ENCODE measurements around the gene KCNC4.
A peak's percentile ranks its signal among the peaks of the same experiment; 100 is the strongest.

The KCNC4 gene

DNA sequence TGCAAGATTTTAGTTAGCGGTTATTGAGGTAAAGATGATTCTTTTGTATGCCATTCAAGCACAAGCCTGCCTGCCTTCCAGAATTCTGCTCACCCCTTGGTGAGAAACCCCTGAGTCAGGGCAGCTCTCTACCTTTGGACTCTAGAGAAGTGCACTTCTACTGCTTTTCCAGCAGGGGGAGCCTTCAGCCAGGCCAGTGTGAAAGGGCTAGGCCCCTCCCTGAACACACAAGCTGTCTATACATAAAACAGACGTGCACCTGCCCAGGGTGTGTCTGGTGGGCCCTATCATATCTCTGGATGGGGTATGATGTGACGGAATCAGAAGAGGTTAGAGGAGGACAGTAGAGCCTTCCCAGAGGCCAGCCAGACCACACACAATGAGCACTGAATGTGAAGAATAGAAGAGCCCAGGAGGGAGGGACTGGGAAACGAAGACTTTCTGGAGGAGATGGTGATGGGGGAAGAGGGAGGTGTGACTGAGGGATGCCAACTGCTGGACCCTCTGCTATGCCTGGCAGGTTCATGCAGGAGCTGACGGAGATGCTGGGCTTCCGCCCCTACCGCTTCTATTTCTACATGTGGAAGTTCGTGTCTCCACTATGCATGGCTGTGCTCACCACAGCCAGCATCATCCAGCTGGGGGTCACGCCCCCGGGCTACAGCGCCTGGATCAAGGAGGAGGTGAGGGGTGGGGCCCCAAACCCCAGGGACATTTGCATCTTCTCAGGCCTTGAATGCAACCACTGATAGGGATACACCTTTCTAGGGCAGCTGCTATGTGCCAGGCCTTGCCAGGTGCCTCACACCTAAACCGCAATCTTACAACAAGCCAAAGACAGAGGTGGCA, 13.0 kb upstream of the KCNC4 start:
- Histone ChIP-seq H3K27ac (replicated peaks; ENCODE audit: low read length) (no peak overlapping the region), H4K8ac (ENCODE audit: low read depth, low read length) (no peak overlapping the region), H3K23ac (ENCODE audit: low read depth, low read length, poor library complexity) (peak overlapping the region; percentile 36), H3K9ac (ENCODE audit: low read depth, low read length, poor library complexity) (no peak overlapping the region), H2AK5ac (ENCODE audit: low read depth, low read length) (peak overlapping the region; percentile 82), H3K36me3 (replicated peaks in 1 of 2; ENCODE audit: control insufficient read depth in 2 of 2, insufficient read depth in 2 of 2, low read length in 2 of 2) (no peaks in the 10 kb centered on the region), H3K4me2 (ENCODE audit: insufficient read depth, low read length, poor library complexity, severe bottlenecking) (no peak overlapping the region), H2BK5ac (ENCODE audit: low read length) (no peak overlapping the region), H3K79me1 (ENCODE audit: low read depth, low read length) (no peaks in the 10 kb centered on the region), H3K9me3 (replicated peaks in 1 of 2; ENCODE audit: control insufficient read depth in 2 of 2, insufficient read depth in 1 of 2, low read depth in 1 of 2, low read length in 2 of 2) (no peaks in the 10 kb centered on the region), H2BK12ac (ENCODE audit: low read length) (no peak overlapping the region), H3K27me3 (ENCODE audit: control insufficient read depth in 3 of 3, insufficient read depth in 3 of 3, low read depth in 1 of 3, low read length in 3 of 3) (peaks cover 0 to 40% (median 0%) of the 10 kb centered on the region in 3 experiments), H2BK120ac (ENCODE audit: low read depth, low read length) (no peak overlapping the region), H2AFZ (ENCODE audit: low read length) (no peak overlapping the region), H3K4ac (ENCODE audit: low read length) (no peak overlapping the region), H3K14ac (ENCODE audit: low read length) (no peak overlapping the region), H3K4me1 (ENCODE audit: control insufficient read depth in 2 of 2, insufficient read depth in 1 of 2, low read depth in 1 of 2, low read length in 2 of 2) (peaks cover 0 to 5% of the 10 kb centered on the region in 2 donors), H4K91ac (ENCODE audit: low read depth, low read length, poor library complexity) (no peak overlapping the region), H3K18ac (ENCODE audit: low read length) (no peak overlapping the region), H3K4me3 (ENCODE audit: low read length in 2 of 2) (no peak overlapping the region), H2BK15ac (ENCODE audit: low read length) (no peak overlapping the region)
- no peak for DNase-seq (ENCODE audit: low spot score)
- WGBS, 2 donors (ENCODE audit: extremely low coverage in 2 of 2, insufficient read length in 2 of 2, insufficient replicate concordance in 1 of 2): no CpG with 5 or more reads among the region's 12 CpGs

DNA sequence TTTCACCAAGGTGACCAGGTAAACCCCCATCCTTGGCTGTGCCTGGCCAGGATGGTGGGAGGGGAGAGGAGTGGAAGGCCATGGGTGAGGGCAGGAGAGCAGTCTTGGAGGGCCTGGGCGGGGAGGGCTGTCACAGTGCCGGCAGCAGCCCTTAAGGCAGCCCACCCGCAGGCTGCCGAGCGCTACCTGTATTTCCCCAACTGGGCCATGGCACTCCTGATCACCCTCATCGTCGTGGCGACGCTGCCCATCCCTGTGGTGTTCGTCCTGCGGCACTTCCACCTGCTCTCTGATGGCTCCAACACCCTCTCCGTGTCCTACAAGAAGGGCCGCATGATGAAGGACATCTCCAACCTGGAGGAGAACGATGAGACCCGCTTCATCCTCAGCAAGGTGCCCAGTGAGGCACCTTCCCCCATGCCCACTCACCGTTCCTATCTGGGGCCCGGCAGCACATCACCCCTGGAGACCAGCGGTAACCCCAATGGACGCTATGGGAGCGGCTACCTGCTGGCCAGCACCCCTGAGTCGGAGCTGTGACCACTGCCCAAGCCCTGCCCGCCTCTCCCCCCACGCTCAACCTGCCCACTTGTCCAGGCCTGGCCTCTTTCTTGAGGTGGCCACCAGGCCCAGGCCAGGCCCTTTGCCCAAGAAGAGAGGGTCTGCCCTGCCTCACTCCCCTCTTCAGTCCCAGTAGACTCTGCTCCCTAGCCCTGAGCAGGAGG, 12.0 kb upstream of the KCNC4 start:
- no peak overlapping the region for H2BK12ac ChIP-seq (ENCODE audit: low read length)
- no peak overlapping the region for H2BK120ac ChIP-seq (ENCODE audit: low read depth, low read length)
- no peaks in the 10 kb centered on the region for H3K79me1 ChIP-seq (ENCODE audit: low read depth, low read length)
- no peak overlapping the region for H4K91ac ChIP-seq (ENCODE audit: low read depth, low read length, poor library complexity)
- H3K36me3 ChIP-seq (replicated peaks in 1 of 2; ENCODE audit: control insufficient read depth in 2 of 2, insufficient read depth in 2 of 2, low read length in 2 of 2): no peaks in the 10 kb centered on the region
- H3K4me3 ChIP-seq (ENCODE audit: low read length in 2 of 2): peak overlapping the region in 1 of 2 donors; percentile 28
- no peak overlapping the region for H2BK5ac ChIP-seq (ENCODE audit: low read length)
- H2AFZ ChIP-seq (ENCODE audit: low read length): no peak overlapping the region
- no peak for DNase-seq (ENCODE audit: low spot score)
- H2AK5ac ChIP-seq (ENCODE audit: low read depth, low read length): peak overlapping the region; percentile 14
- no peak overlapping the region for H3K9ac ChIP-seq (ENCODE audit: low read depth, low read length, poor library complexity)
- no peak overlapping the region for H3K27ac ChIP-seq (replicated peaks; ENCODE audit: low read length)
- no peaks in the 10 kb centered on the region for H3K9me3 ChIP-seq (replicated peaks in 1 of 2; ENCODE audit: control insufficient read depth in 2 of 2, insufficient read depth in 1 of 2, low read depth in 1 of 2, low read length in 2 of 2)
- no peak overlapping the region for H3K23ac ChIP-seq (ENCODE audit: low read depth, low read length, poor library complexity)
- H3K4me1 ChIP-seq (ENCODE audit: control insufficient read depth in 2 of 2, insufficient read depth in 1 of 2, low read depth in 1 of 2, low read length in 2 of 2): peaks cover 0 to 5% of the 10 kb centered on the region in 2 donors
- no peak overlapping the region for H3K14ac ChIP-seq (ENCODE audit: low read length)
- no peak overlapping the region for H4K8ac ChIP-seq (ENCODE audit: low read depth, low read length)
- H3K18ac ChIP-seq (ENCODE audit: low read length): peak overlapping the region; percentile 22
- peaks cover 0 to 36% (median 0%) of the 10 kb centered on the region in 3 experiments for H3K27me3 ChIP-seq (ENCODE audit: control insufficient read depth in 3 of 3, insufficient read depth in 3 of 3, low read depth in 1 of 3, low read length in 3 of 3)
- peak overlapping the region; percentile 32 for H2BK15ac ChIP-seq (ENCODE audit: low read length)
- no peak overlapping the region for H3K4me2 ChIP-seq (ENCODE audit: insufficient read depth, low read length, poor library complexity, severe bottlenecking)
- no peak overlapping the region for H3K4ac ChIP-seq (ENCODE audit: low read length)
- WGBS, 2 donors (ENCODE audit: extremely low coverage in 2 of 2, insufficient read length in 2 of 2, insufficient replicate concordance in 1 of 2): no CpG with 5 or more reads among the region's 23 CpGs

DNA sequence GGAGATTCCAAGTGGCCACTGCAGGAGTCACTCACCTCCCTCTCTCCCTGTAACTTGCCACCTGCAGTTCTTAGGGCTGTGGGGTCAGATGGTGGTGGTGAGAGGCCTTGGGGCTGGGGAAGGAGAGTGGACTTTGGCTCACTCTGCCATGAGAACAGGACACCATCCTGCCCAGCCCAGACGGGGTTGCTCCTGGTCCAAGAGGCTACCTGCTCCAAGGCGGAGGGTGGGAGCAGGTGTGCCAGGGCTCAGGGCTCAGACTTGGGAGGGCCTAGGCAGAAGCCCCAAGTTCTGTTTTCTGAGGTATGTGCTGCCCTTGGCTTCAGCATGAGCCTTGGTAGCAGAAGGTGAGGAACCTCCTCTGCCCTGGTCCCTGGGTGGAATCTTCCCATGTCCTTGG, 11.4 kb upstream of the KCNC4 start:
- H3K79me1 ChIP-seq (ENCODE audit: low read depth, low read length): no peaks in the 10 kb centered on the region

DNA sequence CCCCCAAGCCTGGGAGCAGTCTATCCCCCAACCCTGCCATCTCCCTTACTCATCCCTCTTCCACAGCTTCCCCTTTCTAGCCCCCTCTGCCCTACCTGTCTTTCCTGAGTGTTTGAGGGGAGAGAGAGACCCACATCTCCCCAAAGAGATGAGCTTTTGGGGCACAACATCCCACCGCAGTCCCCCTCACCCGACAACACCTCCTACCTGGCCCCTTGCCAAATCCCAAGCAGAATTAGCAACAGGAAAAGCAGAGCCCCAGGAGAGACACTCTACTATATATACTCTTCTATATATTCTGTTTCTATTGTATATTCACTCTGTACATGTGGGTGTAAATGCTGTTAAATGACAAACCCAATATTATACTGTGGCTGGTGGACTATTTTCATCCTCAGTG, 9.9 kb upstream of the KCNC4 start:
- H3K14ac ChIP-seq (ENCODE audit: low read length): no peak overlapping the region
- H3K4me3 ChIP-seq (ENCODE audit: low read length in 2 of 2): no peak overlapping the region
- peak overlapping the region; percentile 31 for H3K23ac ChIP-seq (ENCODE audit: low read depth, low read length, poor library complexity)
- DNase-seq (ENCODE audit: low spot score): no peak
- H2BK5ac ChIP-seq (ENCODE audit: low read length): no peak overlapping the region
- no peak overlapping the region for H3K4me2 ChIP-seq (ENCODE audit: insufficient read depth, low read length, poor library complexity, severe bottlenecking)
- no peak overlapping the region for H2BK120ac ChIP-seq (ENCODE audit: low read depth, low read length)
- no peak overlapping the region for H2BK15ac ChIP-seq (ENCODE audit: low read length)
- H4K91ac ChIP-seq (ENCODE audit: low read depth, low read length, poor library complexity): no peak overlapping the region
- H3K4me1 ChIP-seq (ENCODE audit: control insufficient read depth in 2 of 2, insufficient read depth in 1 of 2, low read depth in 1 of 2, low read length in 2 of 2): peaks cover 0 to 5% of the 10 kb centered on the region in 2 donors
- no peak overlapping the region for H2BK12ac ChIP-seq (ENCODE audit: low read length)
- no CpG with 5 or more reads among the region's 2 CpGs for WGBS, 2 donors (ENCODE audit: extremely low coverage in 2 of 2, insufficient read length in 2 of 2, insufficient replicate concordance in 1 of 2)
- no peaks in the 10 kb centered on the region for H3K79me1 ChIP-seq (ENCODE audit: low read depth, low read length)
- H4K8ac ChIP-seq (ENCODE audit: low read depth, low read length): no peak overlapping the region
- no peaks in the 10 kb centered on the region for H3K9me3 ChIP-seq (replicated peaks in 1 of 2; ENCODE audit: control insufficient read depth in 2 of 2, insufficient read depth in 1 of 2, low read depth in 1 of 2, low read length in 2 of 2)
- no peak overlapping the region for H2AK5ac ChIP-seq (ENCODE audit: low read depth, low read length)
- no peak overlapping the region for H3K9ac ChIP-seq (ENCODE audit: low read depth, low read length, poor library complexity)
- H2AFZ ChIP-seq (ENCODE audit: low read length): no peak overlapping the region
- peaks cover 0 to 28% (median 0%) of the 10 kb centered on the region in 3 experiments for H3K27me3 ChIP-seq (ENCODE audit: control insufficient read depth in 3 of 3, insufficient read depth in 3 of 3, low read depth in 1 of 3, low read length in 3 of 3)
- no peak overlapping the region for H3K4ac ChIP-seq (ENCODE audit: low read length)
- no peak overlapping the region for H3K27ac ChIP-seq (replicated peaks; ENCODE audit: low read length)
- H3K18ac ChIP-seq (ENCODE audit: low read length): no peak overlapping the region
- no peaks in the 10 kb centered on the region for H3K36me3 ChIP-seq (replicated peaks in 1 of 2; ENCODE audit: control insufficient read depth in 2 of 2, insufficient read depth in 2 of 2, low read length in 2 of 2)

More for the DNA sequence above, 11.4 kb upstream of the KCNC4 start:
- no peak overlapping the region for H2BK5ac ChIP-seq (ENCODE audit: low read length)
- H2AFZ ChIP-seq (ENCODE audit: low read length): no peak overlapping the region
- H3K14ac ChIP-seq (ENCODE audit: low read length): no peak overlapping the region
- H3K36me3 ChIP-seq (replicated peaks in 1 of 2; ENCODE audit: control insufficient read depth in 2 of 2, insufficient read depth in 2 of 2, low read length in 2 of 2): no peaks in the 10 kb centered on the region
- peaks cover 0 to 36% (median 0%) of the 10 kb centered on the region in 3 experiments for H3K27me3 ChIP-seq (ENCODE audit: control insufficient read depth in 3 of 3, insufficient read depth in 3 of 3, low read depth in 1 of 3, low read length in 3 of 3)
- peak overlapping the region; percentile 14 for H2AK5ac ChIP-seq (ENCODE audit: low read depth, low read length)
- H3K9ac ChIP-seq (ENCODE audit: low read depth, low read length, poor library complexity): no peak overlapping the region
- peaks cover 0 to 5% of the 10 kb centered on the region in 2 donors for H3K4me1 ChIP-seq (ENCODE audit: control insufficient read depth in 2 of 2, insufficient read depth in 1 of 2, low read depth in 1 of 2, low read length in 2 of 2)
- H3K23ac ChIP-seq (ENCODE audit: low read depth, low read length, poor library complexity): no peak overlapping the region
- H3K4me2 ChIP-seq (ENCODE audit: insufficient read depth, low read length, poor library complexity, severe bottlenecking): no peak overlapping the region
- H4K8ac ChIP-seq (ENCODE audit: low read depth, low read length): no peak overlapping the region
- H3K4ac ChIP-seq (ENCODE audit: low read length): peak overlapping the region; percentile 24
- no peak overlapping the region for H2BK12ac ChIP-seq (ENCODE audit: low read length)
- H3K27ac ChIP-seq (replicated peaks; ENCODE audit: low read length): no peak overlapping the region
- H2BK120ac ChIP-seq (ENCODE audit: low read depth, low read length): no peak overlapping the region
- no peak for DNase-seq (ENCODE audit: low spot score)
- WGBS, 2 donors (ENCODE audit: extremely low coverage in 2 of 2, insufficient read length in 2 of 2, insufficient replicate concordance in 1 of 2): no CpG with 5 or more reads among the region's 2 CpGs
- no peaks in the 10 kb centered on the region for H3K9me3 ChIP-seq (replicated peaks in 1 of 2; ENCODE audit: control insufficient read depth in 2 of 2, insufficient read depth in 1 of 2, low read depth in 1 of 2, low read length in 2 of 2)
- H3K4me3 ChIP-seq (ENCODE audit: low read length in 2 of 2): no peak overlapping the region
- no peak overlapping the region for H3K18ac ChIP-seq (ENCODE audit: low read length)
- H2BK15ac ChIP-seq (ENCODE audit: low read length): no peak overlapping the region
- no peak overlapping the region for H4K91ac ChIP-seq (ENCODE audit: low read depth, low read length, poor library complexity)

Data from neuronal stem cell (in vitro differentiated cells).